Measurements from ENCODE around the gene ATXN10. TPM values are rescaled to one million over a fixed set of nuclear protein-coding genes. Genes with fewer than 3 reads are reported as not detected.

The ATXN10 gene
- total RNA-seq, 1 donor from 2014 or later: 232 TPM

DNA sequence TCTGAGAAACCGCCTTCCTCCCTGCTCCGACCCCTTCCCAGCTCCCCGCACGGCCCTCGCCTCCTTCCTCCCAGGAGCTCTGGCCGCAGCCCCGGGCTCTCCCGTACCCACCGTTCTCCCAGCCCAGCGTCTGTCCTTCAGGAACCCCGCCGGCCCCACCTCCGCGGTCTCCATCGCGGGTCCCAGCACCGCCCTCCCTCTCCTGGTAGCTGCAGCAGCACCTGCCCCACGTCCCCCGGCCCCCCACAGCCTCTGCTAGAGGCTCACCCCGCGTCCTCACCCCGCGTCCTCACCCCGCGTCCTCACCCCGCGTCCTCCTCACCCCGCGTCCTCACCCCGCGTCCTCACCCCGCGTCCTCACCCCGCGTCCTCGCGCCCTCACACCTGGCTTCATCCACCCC is 219.4 kb downstream of the ATXN10 start:
- peak overlapping the region; percentile 62 for H3K27ac Mint-ChIP-seq (ENCODE audit: unreplicated experiment)
- TF ChIP-seq, protein P1, sequence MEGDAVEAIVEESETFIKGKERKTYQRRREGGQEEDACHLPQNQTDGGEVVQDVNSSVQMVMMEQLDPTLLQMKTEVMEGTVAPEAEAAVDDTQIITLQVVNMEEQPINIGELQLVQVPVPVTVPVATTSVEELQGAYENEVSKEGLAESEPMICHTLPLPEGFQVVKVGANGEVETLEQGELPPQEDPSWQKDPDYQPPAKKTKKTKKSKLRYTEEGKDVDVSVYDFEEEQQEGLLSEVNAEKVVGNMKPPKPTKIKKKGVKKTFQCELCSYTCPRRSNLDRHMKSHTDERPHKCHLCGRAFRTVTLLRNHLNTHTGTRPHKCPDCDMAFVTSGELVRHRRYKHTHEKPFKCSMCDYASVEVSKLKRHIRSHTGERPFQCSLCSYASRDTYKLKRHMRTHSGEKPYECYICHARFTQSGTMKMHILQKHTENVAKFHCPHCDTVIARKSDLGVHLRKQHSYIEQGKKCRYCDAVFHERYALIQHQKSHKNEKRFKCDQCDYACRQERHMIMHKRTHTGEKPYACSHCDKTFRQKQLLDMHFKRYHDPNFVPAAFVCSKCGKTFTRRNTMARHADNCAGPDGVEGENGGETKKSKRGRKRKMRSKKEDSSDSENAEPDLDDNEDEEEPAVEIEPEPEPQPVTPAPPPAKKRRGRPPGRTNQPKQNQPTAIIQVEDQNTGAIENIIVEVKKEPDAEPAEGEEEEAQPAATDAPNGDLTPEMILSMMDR (conservative IDR thresholded peaks at IDR 0.05): no peak
- no peaks in the 10 kb centered on the region for H3K9me3 Mint-ChIP-seq
- no peak overlapping the region for H3K4me3 Mint-ChIP-seq
- H3K4me1 Mint-ChIP-seq: peaks cover 13% of the 10 kb centered on the region
- no peak for DNase-seq (ENCODE audit: low read depth, low spot score)
- H3K27me3 Mint-ChIP-seq (ENCODE audit: low read depth): no peaks in the 10 kb centered on the region
- no peaks in the 10 kb centered on the region for H3K36me3 Mint-ChIP-seq (ENCODE audit: low read depth)

DNA sequence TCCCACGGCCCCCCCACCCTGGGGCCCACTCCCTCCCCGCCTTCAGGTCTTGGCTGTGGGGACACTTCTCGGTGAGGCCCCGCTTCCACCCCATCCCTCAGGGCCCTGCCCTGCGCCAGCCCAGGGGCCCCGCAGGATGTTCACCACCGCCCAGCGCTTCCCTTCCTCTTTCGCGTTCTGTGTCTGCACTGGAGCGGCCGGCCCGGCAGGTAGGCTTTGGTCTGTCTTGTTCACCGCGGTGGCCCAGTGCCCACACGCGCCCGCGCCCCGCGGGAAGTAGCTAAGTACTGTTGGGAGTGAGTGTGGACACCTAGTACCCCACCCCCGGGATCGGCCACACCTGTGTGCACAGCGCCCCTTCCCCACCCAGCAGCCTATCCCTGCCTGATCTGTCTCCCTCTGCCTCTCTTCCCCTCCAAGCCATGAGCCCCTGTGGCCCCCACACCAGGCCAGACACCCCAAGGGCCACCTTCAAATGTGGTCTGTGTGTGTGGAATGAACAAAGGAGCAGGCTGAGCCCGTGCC is 219.9 kb downstream of the ATXN10 start:
- H3K4me1 Mint-ChIP-seq: peaks cover 9% of the 10 kb centered on the region
- no peak overlapping the region for H3K4me3 Mint-ChIP-seq
- no peaks in the 10 kb centered on the region for H3K9me3 Mint-ChIP-seq
- no peak for DNase-seq (ENCODE audit: low read depth, low spot score)
- H3K27ac Mint-ChIP-seq (ENCODE audit: unreplicated experiment): no peak overlapping the region
- H3K27me3 Mint-ChIP-seq (ENCODE audit: low read depth): no peaks in the 10 kb centered on the region
- TF ChIP-seq, protein P1 (conservative IDR thresholded peaks at IDR 0.05): no peak
- no peaks in the 10 kb centered on the region for H3K36me3 Mint-ChIP-seq (ENCODE audit: low read depth)

DNA sequence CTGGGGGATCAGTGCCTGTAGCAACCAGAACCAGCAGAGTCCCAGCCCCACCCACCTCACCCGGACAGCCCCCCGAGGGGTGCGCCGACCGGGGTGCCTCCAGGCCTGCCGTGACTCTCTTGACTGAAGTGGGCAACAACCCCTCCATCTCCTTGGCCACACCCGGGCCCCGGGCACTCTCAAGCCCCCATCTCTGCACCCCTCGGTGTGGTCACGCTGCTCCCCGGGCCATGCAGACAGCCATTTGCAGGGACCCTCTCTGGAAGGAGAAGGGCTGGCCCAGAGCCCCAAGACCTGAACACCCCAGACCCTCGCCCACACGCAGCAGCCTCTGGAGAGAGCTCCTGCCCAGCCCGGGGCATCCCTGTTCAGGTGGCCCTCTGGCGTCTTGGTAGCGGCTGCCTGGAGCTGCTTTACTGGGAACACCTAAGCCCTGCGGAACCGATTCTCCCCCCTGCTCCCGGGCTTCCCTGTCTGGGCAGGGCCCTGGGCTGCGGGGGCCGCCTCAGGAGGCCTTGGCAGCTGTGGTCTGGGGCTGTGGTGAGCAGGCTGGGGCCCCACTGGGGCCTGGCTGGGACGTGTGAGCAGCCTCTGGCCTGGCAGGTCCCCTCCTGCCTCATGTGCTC is 220.5 kb downstream of the ATXN10 start:
- Mint-ChIP-seq H3K4me3 (no peak overlapping the region), H3K9me3 (no peaks in the 10 kb centered on the region), H3K27ac (ENCODE audit: unreplicated experiment) (no peak overlapping the region), H3K36me3 (ENCODE audit: low read depth) (no peaks in the 10 kb centered on the region), H3K27me3 (ENCODE audit: low read depth) (no peaks in the 10 kb centered on the region), H3K4me1 (peaks cover 5% of the 10 kb centered on the region)
- DNase-seq (ENCODE audit: low read depth, low spot score): no peak
- TF ChIP-seq, protein P1 (conservative IDR thresholded peaks at IDR 0.05): no peak

DNA sequence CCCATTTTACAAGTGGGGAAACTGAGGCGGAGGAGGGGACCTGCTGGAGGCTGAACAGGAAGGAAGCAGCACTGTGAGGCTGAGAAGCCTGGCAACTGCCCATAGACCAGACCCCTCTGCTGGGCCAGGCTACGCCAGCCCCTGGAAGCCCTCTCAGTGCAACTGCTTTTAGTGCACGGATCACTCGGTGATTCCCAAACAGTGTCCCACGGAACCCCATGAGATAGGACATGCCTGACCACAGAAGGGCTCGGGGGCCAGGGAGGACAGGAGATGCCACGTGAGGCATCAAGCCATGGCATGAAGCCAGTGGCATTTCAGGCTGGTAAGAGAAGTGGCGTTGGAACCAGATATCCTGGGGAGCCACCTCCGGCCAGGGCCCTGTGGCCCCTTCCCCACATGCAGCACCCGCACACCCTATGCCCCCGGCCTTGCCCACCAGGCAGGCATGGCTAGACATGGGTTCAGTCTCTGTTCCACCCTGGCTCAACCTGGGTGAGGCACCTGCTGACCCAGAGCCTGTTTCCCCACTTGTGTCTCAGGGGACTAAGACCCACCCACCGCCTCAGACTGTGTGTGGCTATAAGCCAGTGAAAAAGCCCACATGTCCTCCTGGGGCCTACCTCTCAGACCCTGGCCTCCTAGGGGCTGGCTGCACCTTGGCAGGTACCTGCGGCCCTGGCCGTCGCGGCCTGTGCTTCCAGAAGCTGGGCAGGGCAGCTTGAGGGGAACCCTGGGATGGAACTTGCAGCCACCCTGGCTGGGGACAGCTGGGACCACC is 221.2 kb downstream of the ATXN10 start:
- H3K36me3 Mint-ChIP-seq (ENCODE audit: low read depth): no peaks in the 10 kb centered on the region
- no peak overlapping the region for H3K4me3 Mint-ChIP-seq
- H3K27me3 Mint-ChIP-seq (ENCODE audit: low read depth): no peaks in the 10 kb centered on the region
- no peaks in the 10 kb centered on the region for H3K9me3 Mint-ChIP-seq
- DNase-seq (ENCODE audit: low read depth, low spot score): no peak
- TF ChIP-seq, protein P1 (conservative IDR thresholded peaks at IDR 0.05): no peak
- H3K4me1 Mint-ChIP-seq: no peaks in the 10 kb centered on the region
- no peak overlapping the region for H3K27ac Mint-ChIP-seq (ENCODE audit: unreplicated experiment)

DNA sequence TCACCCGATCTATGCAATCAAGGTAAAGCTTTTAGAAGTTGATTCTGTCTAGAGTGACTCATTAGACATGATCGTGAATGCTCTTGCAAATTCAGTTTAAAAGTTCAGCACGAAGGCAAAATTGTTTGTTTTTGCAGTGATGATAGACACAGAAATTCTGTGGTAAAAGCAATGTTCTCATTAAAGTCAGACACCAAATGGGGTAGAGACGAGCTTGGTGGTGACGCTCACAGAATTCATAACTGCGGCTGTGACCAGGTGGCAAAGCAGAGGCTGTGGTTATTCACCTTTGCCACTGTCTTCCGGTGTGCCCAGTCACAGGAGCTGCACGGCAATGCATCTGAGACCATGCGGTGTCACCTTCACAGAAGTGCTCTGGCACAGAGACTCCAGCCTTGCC is 221.9 kb downstream of the ATXN10 start:
- no peaks in the 10 kb centered on the region for H3K9me3 Mint-ChIP-seq
- H3K36me3 Mint-ChIP-seq (ENCODE audit: low read depth): no peaks in the 10 kb centered on the region

More for the DNA sequence above, 221.9 kb downstream of the ATXN10 start:
- H3K4me1 Mint-ChIP-seq: no peaks in the 10 kb centered on the region
- H3K27ac Mint-ChIP-seq (ENCODE audit: unreplicated experiment): no peak overlapping the region
- no peaks in the 10 kb centered on the region for H3K27me3 Mint-ChIP-seq (ENCODE audit: low read depth)
- DNase-seq (ENCODE audit: low read depth, low spot score): no peak
- TF ChIP-seq, protein P1 (conservative IDR thresholded peaks at IDR 0.05): no peak
- H3K4me3 Mint-ChIP-seq: no peak overlapping the region

Small RNAs within 50 kb of the gene (microRNA-seq; reads per million reads assigned to microRNA genes)
- gene MIR4762: not detected

Other genes starting within 250 kb of the ATXN10 start
- 152 and 163 TPM in 2 replicates for gene FBLN1, start 169.0 kb upstream of the ATXN10 start, total RNA-seq